B cell (primary cell): ENCODE data around the gene MAP3K15.

Experiments
- EZH2 ChIP-seq: IDR thresholded peaks from 2 replicates; pipeline ENCODE4 v1.6.1; 2012; ENCODE audit warnings: borderline replicate concordance, low read depth, mild to moderate bottlenecking, moderate library complexity, low read length; ENCODE audit not compliant: insufficient read depth, poor library complexity, severe bottlenecking
- TF ChIP-seq, protein P1 (sequence below): fragments of 200-600 bp; IDR thresholded peaks from one replicate; pipeline ENCODE4 v1.8.0; 2022; ENCODE audit warnings: antibody characterized with exemption, mild to moderate bottlenecking

DNA sequence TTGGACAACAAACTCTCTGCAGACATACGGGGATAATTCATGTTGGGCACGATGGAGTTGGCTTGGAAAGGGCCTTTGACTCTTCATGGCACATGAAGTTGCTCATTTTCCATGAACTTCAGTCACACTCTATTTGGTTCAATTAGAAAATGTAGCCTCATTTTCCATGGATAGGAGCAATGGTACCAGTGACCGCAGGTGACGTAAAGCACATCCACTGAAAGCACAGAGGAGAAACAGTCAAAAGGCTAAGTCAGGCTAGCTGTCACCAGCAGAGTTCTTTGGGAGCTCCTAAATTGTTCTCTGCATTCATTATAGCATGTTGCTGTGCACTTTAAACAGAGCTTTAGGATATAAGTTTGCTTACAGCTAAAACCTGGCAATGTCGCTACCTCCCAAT lies 39.9 kb upstream of the MAP3K15 start:
- TF ChIP-seq, protein P1, sequence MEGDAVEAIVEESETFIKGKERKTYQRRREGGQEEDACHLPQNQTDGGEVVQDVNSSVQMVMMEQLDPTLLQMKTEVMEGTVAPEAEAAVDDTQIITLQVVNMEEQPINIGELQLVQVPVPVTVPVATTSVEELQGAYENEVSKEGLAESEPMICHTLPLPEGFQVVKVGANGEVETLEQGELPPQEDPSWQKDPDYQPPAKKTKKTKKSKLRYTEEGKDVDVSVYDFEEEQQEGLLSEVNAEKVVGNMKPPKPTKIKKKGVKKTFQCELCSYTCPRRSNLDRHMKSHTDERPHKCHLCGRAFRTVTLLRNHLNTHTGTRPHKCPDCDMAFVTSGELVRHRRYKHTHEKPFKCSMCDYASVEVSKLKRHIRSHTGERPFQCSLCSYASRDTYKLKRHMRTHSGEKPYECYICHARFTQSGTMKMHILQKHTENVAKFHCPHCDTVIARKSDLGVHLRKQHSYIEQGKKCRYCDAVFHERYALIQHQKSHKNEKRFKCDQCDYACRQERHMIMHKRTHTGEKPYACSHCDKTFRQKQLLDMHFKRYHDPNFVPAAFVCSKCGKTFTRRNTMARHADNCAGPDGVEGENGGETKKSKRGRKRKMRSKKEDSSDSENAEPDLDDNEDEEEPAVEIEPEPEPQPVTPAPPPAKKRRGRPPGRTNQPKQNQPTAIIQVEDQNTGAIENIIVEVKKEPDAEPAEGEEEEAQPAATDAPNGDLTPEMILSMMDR = no peak
- no peak for TF ChIP-seq EZH2
